Measurements from ENCODE around the gene SEPTIN5.

Gene SEPTIN5

GRCh38 chr22:19714312-19715187 is at the start of gene SEPTIN5:
TSS of gene SEPTIN5 (plus strand) at chr22:19714503. CDS start at chr22:19714589, 86 bp downstream.
- TF ChIP-seq, protein P1, sequence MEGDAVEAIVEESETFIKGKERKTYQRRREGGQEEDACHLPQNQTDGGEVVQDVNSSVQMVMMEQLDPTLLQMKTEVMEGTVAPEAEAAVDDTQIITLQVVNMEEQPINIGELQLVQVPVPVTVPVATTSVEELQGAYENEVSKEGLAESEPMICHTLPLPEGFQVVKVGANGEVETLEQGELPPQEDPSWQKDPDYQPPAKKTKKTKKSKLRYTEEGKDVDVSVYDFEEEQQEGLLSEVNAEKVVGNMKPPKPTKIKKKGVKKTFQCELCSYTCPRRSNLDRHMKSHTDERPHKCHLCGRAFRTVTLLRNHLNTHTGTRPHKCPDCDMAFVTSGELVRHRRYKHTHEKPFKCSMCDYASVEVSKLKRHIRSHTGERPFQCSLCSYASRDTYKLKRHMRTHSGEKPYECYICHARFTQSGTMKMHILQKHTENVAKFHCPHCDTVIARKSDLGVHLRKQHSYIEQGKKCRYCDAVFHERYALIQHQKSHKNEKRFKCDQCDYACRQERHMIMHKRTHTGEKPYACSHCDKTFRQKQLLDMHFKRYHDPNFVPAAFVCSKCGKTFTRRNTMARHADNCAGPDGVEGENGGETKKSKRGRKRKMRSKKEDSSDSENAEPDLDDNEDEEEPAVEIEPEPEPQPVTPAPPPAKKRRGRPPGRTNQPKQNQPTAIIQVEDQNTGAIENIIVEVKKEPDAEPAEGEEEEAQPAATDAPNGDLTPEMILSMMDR (IDR thresholded peaks at IDR 0.05; ENCODE audit: low read depth, low read length), result no peak
- in situ Hi-C loops (cut with HindIII; ENCODE audit: low sequenced_read_pairs), result no loop called here
- H3K4me3 ChIP-seq (ENCODE audit: low read depth, low read length), result peak within 1 kb of the TSS; percentile 46
- no peak for DNase-seq (ENCODE audit: low read depth, low spot score)

DNA sequence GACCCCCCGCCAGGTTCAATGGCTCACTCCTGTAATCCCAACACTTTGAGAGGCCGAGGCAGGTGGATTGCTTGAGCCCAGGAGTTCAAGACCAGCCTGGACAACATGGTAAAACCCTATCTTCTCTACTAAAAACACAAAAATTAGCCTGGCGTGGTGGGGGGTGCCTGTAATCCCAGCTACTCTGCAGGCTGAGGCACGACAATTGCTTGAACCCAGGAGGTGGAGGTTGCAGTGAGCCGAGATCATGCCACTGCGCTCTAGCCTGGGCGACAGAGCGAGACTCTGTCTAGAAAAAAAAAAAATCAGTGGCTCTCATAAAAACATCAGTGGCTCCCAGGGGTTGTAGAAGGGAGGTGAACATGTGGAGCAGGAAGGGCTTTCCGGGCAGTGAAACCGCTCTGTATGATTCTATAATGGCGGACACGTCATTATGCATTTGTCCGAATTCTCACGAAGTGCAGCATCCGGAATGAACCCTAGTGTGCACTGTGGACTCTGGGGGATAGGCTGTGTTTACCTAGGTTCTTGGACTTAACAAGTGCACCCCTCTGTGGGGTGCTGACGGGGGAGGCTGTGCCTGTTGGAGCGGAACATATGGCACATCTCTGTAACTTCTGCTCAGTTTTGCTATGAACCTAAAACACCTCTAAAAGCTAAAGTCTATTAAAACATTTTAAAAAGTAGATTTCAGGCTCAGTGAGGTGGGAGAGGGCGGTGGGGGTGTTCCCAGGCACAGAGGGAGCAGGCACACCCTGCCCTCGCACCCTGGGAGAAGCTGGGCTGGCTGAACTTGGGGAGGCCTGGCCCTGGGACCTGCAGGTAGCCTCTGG is 49.1 kb upstream of the SEPTIN5 start:
- in situ Hi-C loops (cut with HindIII; ENCODE audit: low sequenced_read_pairs), result no loop called here
- H3K4me3 ChIP-seq (ENCODE audit: low read depth, low read length), result no peak overlapping the region
- TF ChIP-seq, protein P1 (IDR thresholded peaks at IDR 0.05; ENCODE audit: low read depth, low read length), result no peak
- no peak for DNase-seq (ENCODE audit: low read depth, low spot score)

DNA sequence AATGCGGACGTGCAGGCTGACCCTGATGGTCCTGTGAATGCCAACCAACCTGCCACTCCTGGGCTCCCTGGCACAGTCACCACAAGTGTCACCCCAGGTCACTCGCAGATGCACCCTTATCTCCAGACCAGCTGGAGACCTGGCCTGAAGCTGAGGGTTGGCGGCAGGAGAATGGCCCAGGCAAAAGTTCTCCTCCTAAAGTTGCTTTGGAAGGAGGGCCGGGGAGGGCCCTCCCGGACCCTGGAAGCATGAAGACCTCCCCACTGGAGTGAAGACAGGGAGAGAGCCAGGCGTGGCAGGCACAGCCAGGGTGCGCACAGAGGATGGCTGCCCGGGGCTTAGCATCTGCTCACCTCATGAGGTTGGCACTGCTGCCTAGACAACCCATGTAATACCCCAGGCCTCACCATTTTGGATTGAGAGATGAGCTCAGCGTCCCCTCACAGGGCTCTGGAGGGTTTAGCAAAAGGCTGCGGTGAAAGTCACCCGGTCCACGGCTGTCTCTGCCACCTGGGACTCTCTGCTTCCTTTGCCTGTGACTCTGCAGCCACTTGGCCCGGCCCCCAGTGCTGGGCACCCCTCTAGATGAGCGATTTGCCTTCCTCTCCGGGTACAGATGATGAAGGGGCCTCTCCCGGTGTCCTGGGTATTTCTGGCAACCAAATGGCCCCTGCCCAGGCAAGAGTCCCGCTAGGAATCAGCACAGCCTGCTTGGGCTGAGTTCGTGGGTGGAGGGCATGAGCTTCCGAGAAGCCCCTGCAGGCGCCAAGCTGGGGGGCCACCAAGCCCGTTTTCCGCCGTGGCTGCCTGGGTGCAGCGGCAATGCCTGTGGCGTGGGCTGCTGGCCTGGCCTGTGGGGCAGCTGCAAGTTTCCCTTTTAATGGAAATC is 48.3 kb upstream of the SEPTIN5 start:
- H3K4me3 ChIP-seq (ENCODE audit: low read depth, low read length), result no peak overlapping the region
- TF ChIP-seq, protein P1 (IDR thresholded peaks at IDR 0.05; ENCODE audit: low read depth, low read length), result no peak
- DNase-seq (ENCODE audit: low read depth, low spot score), result no peak
- in situ Hi-C loops (cut with HindIII; ENCODE audit: low sequenced_read_pairs), result no loop called here

GRCh38 chr22:19666673-19667593 is 47.4 kb upstream of the SEPTIN5 start:
- TF ChIP-seq, protein P1 (IDR thresholded peaks at IDR 0.05; ENCODE audit: low read depth, low read length), result no peak
- DNase-seq (ENCODE audit: low read depth, low spot score), result peak; percentile 79
- in situ Hi-C loops (cut with HindIII; ENCODE audit: low sequenced_read_pairs), result no loop called here
- no peak overlapping the region for H3K4me3 ChIP-seq (ENCODE audit: low read depth, low read length)

GRCh38 chr22:19667872-19668740 is 46.2 kb upstream of the SEPTIN5 start:
- no peak for DNase-seq (ENCODE audit: low read depth, low spot score)
- TF ChIP-seq, protein P1 (IDR thresholded peaks at IDR 0.05; ENCODE audit: low read depth, low read length), result no peak
- in situ Hi-C loops (cut with HindIII; ENCODE audit: low sequenced_read_pairs), result no loop called here

More at GRCh38 chr22:19667872-19668740, 46.2 kb upstream of the SEPTIN5 start:
- no peak overlapping the region for H3K4me3 ChIP-seq (ENCODE audit: low read depth, low read length)
